NT2/D1 (cell line): ENCODE results near the gene DRAXIN.
"Not testable (repeated sequence)": the region's sequence is repeated elsewhere in the genome, so short reads cannot be mapped to it uniquely, and the experiment has no call there.

Experiments used
- DNase-seq: peaks from one replicate; pipeline ENCODE4 v3.0.0-alpha.2; 2011; ENCODE audit warnings: low read depth, low spot score
- H3K27me3 ChIP-seq: 2 replicates; pipeline ENCODE4 v1.6.0; 2011; ENCODE audit warnings: mild to moderate bottlenecking; ENCODE audit not compliant: insufficient read length, insufficient read depth
- H3K36me3 ChIP-seq: 2 replicates; pipeline ENCODE4 v1.6.1; 2011; ENCODE audit warnings: mild to moderate bottlenecking, low read length, mixed read lengths; ENCODE audit not compliant: insufficient read depth, insufficient read length
- H3K4me1 ChIP-seq: 2 replicates; pipeline ENCODE4 v1.5.1; 2011; ENCODE audit not compliant: insufficient read depth, insufficient read length
- H3K4me3 ChIP-seq: 2 replicates; pipeline ENCODE4 v1.5.1; 2011; ENCODE audit warnings: low read depth; ENCODE audit not compliant: insufficient read length
- H3K9ac ChIP-seq: 2 replicates; pipeline ENCODE4 v1.6.0; 2011; ENCODE audit warnings: low read depth; ENCODE audit not compliant: insufficient read length
- H3K9me3 ChIP-seq: 2 replicates; pipeline ENCODE4 v1.5.1; 2011; ENCODE audit warnings: mild to moderate bottlenecking, low read length; ENCODE audit not compliant: insufficient read depth
- SUZ12 ChIP-seq: IDR thresholded peaks from 2 replicates; pipeline ENCODE4 v1.6.1; 2011; ENCODE audit not compliant: insufficient read length, insufficient read depth; ENCODE audit errors: extremely low read depth
- YY1 ChIP-seq: IDR thresholded peaks from 2 replicates; pipeline ENCODE4 v1.6.1; 2011; ENCODE audit not compliant: insufficient read length, insufficient read depth
- ZNF274 ChIP-seq: IDR thresholded peaks from 2 replicates; pipeline ENCODE4 v1.6.1; 2011; ENCODE audit warnings: mild to moderate bottlenecking, low read depth, low read length

The DRAXIN gene, protein sequence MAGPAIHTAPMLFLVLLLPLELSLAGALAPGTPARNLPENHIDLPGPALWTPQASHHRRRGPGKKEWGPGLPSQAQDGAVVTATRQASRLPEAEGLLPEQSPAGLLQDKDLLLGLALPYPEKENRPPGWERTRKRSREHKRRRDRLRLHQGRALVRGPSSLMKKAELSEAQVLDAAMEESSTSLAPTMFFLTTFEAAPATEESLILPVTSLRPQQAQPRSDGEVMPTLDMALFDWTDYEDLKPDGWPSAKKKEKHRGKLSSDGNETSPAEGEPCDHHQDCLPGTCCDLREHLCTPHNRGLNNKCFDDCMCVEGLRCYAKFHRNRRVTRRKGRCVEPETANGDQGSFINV

DNA sequence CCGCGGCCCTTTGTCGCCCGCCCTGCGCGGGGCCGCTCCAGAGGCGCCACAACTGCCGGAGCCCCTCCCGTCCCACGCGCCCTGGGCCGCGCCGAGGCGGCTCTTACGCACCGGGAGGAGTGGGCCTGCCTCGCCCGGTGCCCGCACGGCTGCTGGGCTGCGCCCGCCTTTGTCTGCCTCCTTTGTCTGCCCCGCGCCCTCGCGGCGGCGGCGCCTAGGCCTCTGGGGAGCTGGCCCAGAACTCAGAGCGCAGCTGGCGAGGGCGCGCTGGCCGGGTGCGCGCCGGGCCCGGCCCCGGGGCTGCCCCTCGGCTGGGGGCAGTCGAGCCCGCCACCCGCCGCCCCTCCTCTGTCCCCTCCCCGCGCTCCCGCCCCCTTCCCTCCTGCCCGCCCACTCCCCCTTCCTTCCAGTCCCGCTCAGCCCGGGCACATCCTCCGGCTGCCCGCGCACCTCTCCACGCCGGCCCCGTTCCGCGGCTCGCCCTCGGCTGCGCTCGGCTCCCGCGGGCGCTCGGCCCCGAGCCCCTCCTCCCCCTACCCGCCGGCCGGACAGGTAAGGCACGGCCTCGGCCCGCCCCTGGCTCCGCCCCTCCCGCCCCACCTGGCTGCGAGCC is at the start of gene DRAXIN:
TSS of gene DRAXIN (plus strand) at position 409 of the 613 bp plus-strand sequence. CDS start 14,549 bp downstream, outside the sequence.
- TF ChIP-seq ZNF274 (no peak), SUZ12 (no peak), YY1 (no peak)
- H3K27me3 ChIP-seq = no peaks in the 10 kb centered on the region
- H3K4me1 ChIP-seq = peaks cover 10% of the 10 kb centered on the region
- H3K9ac ChIP-seq = peak within 1 kb of the TSS; percentile 90
- H3K4me3 ChIP-seq = peak within 1 kb of the TSS; percentile 80
- no peaks in the 10 kb centered on the region for H3K36me3 ChIP-seq
- H3K9me3 ChIP-seq = no peaks in the 10 kb centered on the region
- no peak for DNase-seq

DNA sequence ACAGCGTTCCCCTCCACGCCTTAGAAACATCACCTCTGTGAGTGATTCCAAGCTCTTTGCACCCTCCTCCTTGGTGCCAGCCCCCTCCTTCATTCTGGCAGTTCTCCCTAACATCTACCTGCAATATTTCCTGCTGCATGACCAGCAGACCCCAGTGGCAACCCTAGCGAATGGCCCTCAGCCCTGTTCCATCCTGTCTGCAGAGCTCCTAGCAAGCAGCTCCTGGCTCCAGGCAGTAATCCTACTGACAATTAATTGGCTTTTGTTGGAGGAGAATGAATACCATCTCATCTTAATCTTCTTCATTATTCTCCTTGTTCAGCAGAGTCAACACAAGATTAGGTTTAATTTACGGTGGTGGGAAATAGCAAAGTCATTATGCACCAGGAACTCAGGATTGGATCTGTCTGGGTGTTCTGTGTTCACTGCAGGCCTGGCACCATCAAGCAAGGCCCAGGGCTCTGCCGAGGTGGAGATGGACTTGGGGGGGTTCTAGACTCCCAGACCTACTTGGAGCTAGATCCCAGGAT is 49.7 kb upstream of the DRAXIN start:
- H3K9me3 ChIP-seq = no peaks in the 10 kb centered on the region
- H3K4me1 ChIP-seq = no peaks in the 10 kb centered on the region
- no peak overlapping the region for H3K9ac ChIP-seq
- no peaks in the 10 kb centered on the region for H3K36me3 ChIP-seq
- no peak overlapping the region for H3K4me3 ChIP-seq
- DNase-seq = no peak
- no peak for TF ChIP-seq YY1
- TF ChIP-seq SUZ12 = no peak
- no peak for TF ChIP-seq ZNF274
- no peaks in the 10 kb centered on the region for H3K27me3 ChIP-seq

DNA sequence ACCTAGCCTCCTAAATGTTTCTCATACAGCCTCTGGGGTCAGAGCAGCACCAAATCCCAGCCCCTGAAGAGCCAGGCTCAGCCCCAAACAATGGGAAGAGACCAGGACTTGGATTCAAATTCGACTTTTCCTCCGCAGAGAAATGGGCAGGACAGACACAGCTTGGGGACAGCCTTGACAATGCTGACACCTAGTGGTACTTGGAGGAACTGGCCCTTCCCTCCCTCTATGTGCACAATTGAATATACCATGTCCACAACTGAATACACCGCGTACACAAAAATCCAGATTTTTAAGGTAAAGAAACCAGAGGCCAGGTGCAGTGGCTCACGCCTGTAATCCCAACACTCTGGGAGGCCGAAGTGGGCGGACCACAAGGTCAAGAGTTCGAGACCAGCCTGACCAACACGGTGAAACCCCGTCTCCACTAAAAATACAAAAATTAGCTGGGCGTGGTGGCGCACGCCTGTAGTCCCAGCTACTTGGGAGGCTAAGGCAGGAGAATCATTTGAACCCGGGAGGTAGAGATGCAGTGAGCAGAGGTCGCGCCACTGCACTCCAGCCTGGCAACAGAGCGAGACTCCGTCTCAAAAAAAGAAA is 49.0 kb upstream of the DRAXIN start:
- H3K9ac ChIP-seq, H3K27me3 ChIP-seq, H3K4me1 ChIP-seq, H3K9me3 ChIP-seq, H3K36me3 ChIP-seq, H3K4me3 ChIP-seq, DNase-seq: not testable (repeated sequence)

DNA sequence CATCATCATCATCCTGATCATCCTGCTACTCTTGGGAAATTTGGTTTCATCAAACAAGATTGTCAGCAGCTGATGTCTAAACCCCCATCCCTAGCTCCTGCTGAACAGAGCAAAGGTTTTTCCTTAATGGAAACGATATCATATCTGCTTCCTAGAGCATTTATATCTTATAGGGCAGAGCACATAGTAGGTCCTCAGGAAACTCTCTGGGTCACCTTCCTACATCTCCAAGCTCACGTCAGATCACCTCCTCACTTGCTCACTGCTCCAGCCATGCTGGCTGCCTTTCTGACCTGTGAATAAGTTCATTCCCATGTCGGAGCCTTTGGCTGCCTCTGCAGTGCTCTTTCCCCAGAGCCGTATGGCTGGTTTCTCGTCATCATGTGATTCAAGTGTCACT is 47.7 kb upstream of the DRAXIN start:
- no peaks in the 10 kb centered on the region for H3K9me3 ChIP-seq
- peaks cover 3% of the 10 kb centered on the region for H3K4me1 ChIP-seq
- no peaks in the 10 kb centered on the region for H3K27me3 ChIP-seq
- no peak overlapping the region for H3K9ac ChIP-seq
- no peak overlapping the region for H3K4me3 ChIP-seq
- no peaks in the 10 kb centered on the region for H3K36me3 ChIP-seq
- no peak for TF ChIP-seq YY1
- no peak for TF ChIP-seq ZNF274
- no peak for TF ChIP-seq SUZ12
- no peak for DNase-seq

DNA sequence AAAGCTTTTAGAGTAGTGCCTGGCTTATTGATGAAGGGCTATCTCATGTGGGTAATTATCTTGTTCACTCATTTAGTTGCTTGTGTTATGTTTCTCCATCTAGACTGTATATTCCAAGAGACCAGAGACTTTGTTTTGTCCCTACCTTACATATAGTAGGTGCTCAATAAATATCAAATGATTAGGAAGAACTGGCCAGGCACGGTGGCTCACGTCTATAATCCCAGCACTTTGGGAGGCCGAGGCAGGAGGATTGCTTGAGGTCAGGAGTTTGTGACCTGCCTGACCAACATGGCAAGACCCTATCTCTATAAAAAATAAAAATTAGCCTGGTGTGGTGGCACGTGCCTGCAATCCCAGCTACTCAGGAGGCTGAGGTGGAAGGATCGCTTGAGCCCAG is 46.2 kb upstream of the DRAXIN start:
- H3K9ac ChIP-seq = no peak overlapping the region
- H3K36me3 ChIP-seq = no peaks in the 10 kb centered on the region
- no peaks in the 10 kb centered on the region for H3K9me3 ChIP-seq
- DNase-seq = no peak
- TF ChIP-seq YY1 (no peak), ZNF274 (no peak), SUZ12 (no peak)
- no peak overlapping the region for H3K4me3 ChIP-seq
- no peaks in the 10 kb centered on the region for H3K27me3 ChIP-seq
- peaks cover 12% of the 10 kb centered on the region for H3K4me1 ChIP-seq

DNA sequence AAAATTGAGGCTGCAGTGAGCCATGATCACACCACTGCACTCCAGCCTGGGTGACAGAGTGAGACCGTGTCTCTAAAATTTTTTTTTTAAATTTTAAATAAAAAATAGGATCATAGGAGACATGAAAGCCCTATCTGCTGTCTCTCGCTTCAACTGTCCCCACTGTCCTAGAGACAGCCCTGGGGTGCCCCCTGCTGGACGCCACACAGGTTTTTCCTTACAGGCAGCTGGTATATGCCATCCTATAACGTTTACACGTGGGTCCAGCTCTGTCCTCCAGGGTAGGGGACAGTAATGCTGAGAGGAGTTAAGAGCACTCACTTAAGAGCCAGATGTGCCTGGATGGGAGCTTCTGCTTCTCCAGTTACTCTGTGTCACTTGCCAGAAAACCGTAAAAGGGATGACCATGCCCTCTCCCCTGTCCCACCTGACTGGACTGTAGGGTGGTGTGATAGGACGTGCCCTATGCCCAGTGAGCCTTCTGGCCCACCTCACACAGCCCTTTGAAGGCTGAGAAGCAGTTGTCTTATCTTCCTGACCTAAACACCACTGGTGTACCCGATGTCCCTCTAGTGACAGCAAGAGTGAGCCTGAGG is 45.7 kb upstream of the DRAXIN start:
- no peaks in the 10 kb centered on the region for H3K9me3 ChIP-seq
- no peak overlapping the region for H3K9ac ChIP-seq
- no peaks in the 10 kb centered on the region for H3K27me3 ChIP-seq
- peaks cover 15% of the 10 kb centered on the region for H3K4me1 ChIP-seq
- H3K4me3 ChIP-seq = no peak overlapping the region
- peak; percentile 63 for DNase-seq
- TF ChIP-seq ZNF274 = no peak
- no peak for TF ChIP-seq SUZ12
- TF ChIP-seq YY1 = no peak
- no peaks in the 10 kb centered on the region for H3K36me3 ChIP-seq

DNA sequence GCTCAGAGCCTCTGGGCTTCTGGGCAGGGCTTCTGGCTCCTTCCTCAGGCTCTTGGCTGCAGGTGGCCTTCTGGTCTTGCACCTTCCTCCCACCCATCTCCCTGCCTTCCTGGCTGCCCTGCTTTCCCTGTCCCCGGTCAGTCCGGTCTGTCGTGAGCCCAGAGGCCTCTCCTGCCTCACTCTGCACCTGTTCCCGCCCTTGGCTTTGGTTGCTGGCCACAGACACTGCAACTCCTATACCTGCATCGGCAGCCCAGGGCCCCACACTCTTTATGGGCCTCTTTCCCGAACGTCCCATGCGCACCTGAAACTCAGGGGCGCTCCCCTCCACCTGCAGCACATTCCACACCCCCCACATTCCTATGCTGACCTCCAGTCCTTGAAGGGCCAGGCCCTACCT is 45.2 kb upstream of the DRAXIN start:
- no peak for TF ChIP-seq ZNF274
- TF ChIP-seq SUZ12 = no peak
- no peak for TF ChIP-seq YY1
- H3K4me3 ChIP-seq = no peak overlapping the region
- H3K27me3 ChIP-seq = peaks cover 1% of the 10 kb centered on the region
- no peaks in the 10 kb centered on the region for H3K36me3 ChIP-seq
- DNase-seq = no peak
- peaks cover 16% of the 10 kb centered on the region for H3K4me1 ChIP-seq
- no peak overlapping the region for H3K9ac ChIP-seq
- no peaks in the 10 kb centered on the region for H3K9me3 ChIP-seq
